MCF 10A (cell line): ENCODE measurements around the gene REM1. TPM values are rescaled to one million over a fixed set of nuclear protein-coding genes. Genes with fewer than 3 reads are reported as not detected.

ENCODE experiments used
- BruUV-seq: library from RNA; stranded (reverse); fragments of 400-500 nt; replicated peaks from 2 replicates; lab custom pipeline; 2021; lab: Mats Ljungman, UMichigan
- CTCF ChIA-PET: fragments of 300-600 bp; sonication (Branson Sonifier 250); formaldehyde crosslinking; extraction: SDS; loops from one replicate; lab custom pipeline; 2021; ENCODE audit warnings: antibody characterized with exemption, inconsistent platforms; lab: Yijun Ruan, JAX
- POLR2A ChIA-PET: fragments of 300-600, 350-650 bp; sonication (Branson Sonifier 250); formaldehyde crosslinking; extraction: SDS; loops from one replicate; lab custom pipeline; 2020; ENCODE audit warnings: antibody characterized with exemption, inconsistent platforms; lab: Yijun Ruan, JAX
- DNase-seq: peaks from one replicate; pipeline ENCODE4 v3.0.0-alpha.2; 2018; ENCODE audit not compliant: unreplicated experiment
- H3K27ac Mint-ChIP-seq: one replicate; pipeline ENCODE4 v1.8.0; 2022; ENCODE audit warnings: mild to moderate bottlenecking, low read depth, mixed read lengths; ENCODE audit not compliant: unreplicated experiment
- H3K27me3 Mint-ChIP-seq: one replicate; pipeline ENCODE4 v1.8.0; 2022; ENCODE audit warnings: mixed read lengths; ENCODE audit not compliant: insufficient read depth, unreplicated experiment
- H3K36me3 Mint-ChIP-seq: one replicate; pipeline ENCODE4 v1.8.0; 2022; ENCODE audit warnings: mild to moderate bottlenecking, moderate library complexity, mixed read lengths; ENCODE audit not compliant: insufficient read depth, unreplicated experiment
- H3K4me1 Mint-ChIP-seq: one replicate; pipeline ENCODE4 v1.8.0; 2022; ENCODE audit warnings: mixed read lengths; ENCODE audit not compliant: insufficient read depth, unreplicated experiment
- H3K4me3 Mint-ChIP-seq: one replicate; pipeline ENCODE4 v1.8.0; 2022; ENCODE audit warnings: mild to moderate bottlenecking, moderate library complexity, mixed read lengths; ENCODE audit not compliant: unreplicated experiment
- H3K9me3 Mint-ChIP-seq: one replicate; pipeline ENCODE4 v1.8.0; 2022; ENCODE audit warnings: mixed read lengths; ENCODE audit not compliant: unreplicated experiment
- intact Hi-C: fragments of 100-400 bp; cut with micrococcal nuclease; formaldehyde crosslinking; loops from 2 replicates; pipeline ENCODE4 v1.14.1; 2022
- total RNA-seq: library from RNA; stranded (reverse); gene quantifications from 2 replicates; pipeline ENCODE4 v1.2.3, GENCODE V29; 2022
- TF ChIP-seq, protein P1 (sequence below): fragments of 200-600 bp; IDR thresholded peaks from one replicate; pipeline ENCODE4 v1.8.0; 2022; ENCODE audit warnings: antibody characterized with exemption, mild to moderate bottlenecking; ENCODE audit not compliant: unreplicated experiment

The REM1 gene
- total RNA-seq, 1 experiment from 2014 or later = not detected

DNA sequence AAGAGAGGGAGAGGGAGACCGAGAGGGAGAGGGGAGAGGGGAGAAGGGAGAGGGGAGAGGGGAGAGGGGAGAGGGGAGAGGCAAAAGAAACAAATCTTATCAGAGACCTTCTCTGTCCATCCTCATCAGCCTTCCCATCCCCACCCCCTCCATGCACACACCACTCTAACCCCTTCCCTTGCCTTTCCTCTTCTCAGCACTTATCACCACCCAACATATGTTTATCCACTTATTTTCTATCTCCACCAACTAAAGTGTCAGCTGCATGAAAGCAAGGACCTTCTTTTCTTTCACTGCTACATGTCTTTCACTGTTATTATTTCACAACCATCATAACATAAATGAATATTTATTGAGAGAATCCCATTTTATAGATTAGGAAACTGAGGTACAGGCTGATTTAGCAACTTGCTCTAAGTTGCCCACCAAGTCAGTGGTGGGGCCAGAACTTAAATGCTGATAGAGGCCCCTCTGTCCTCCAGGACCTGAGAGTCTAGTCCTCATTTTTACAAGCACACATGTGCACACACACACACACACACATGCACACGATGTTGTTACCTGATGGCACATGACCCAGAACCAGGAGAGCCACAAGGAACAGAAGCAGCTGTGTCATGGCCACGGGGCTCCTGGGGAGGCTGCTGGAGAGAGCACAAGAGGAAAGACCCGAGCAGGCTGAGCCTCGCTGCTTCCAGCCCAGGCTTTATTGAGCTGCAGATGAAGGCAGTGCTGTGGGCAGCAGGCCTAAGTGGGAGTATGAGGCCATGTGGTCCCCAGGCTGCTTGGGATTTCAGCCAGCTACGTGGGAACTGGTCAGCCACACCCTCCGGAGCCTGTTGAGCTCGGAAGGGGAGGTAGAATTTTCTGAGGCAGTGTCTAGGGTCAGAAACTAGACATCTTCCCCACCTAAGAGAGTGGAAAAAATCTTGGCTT, 2.4 kb upstream of the REM1 start:
- DNase-seq = no peak
- Mint-ChIP-seq H3K9me3 (no peaks in the 10 kb centered on the region), H3K36me3 (no peaks in the 10 kb centered on the region), H3K27ac (no peak overlapping the region), H3K4me3 (no peak overlapping the region), H3K4me1 (peaks cover 15% of the 10 kb centered on the region), H3K27me3 (peaks cover 9% of the 10 kb centered on the region)
- POLR2A ChIA-PET = interaction anchor here (1.4 kb wide), 1 partner anchor 9 kb away, joined by 4 read pairs; no protein-coding TSS in a partner anchor
- CTCF ChIA-PET = interaction anchor here (0.8 to 6.4 kb wide), 3 partner anchors 13 to 60 kb away, joined by 5 to 54 read pairs (median 33); no protein-coding TSS in a partner anchor
- BruUV-seq = no TSS peak
- TF ChIP-seq, protein P1, sequence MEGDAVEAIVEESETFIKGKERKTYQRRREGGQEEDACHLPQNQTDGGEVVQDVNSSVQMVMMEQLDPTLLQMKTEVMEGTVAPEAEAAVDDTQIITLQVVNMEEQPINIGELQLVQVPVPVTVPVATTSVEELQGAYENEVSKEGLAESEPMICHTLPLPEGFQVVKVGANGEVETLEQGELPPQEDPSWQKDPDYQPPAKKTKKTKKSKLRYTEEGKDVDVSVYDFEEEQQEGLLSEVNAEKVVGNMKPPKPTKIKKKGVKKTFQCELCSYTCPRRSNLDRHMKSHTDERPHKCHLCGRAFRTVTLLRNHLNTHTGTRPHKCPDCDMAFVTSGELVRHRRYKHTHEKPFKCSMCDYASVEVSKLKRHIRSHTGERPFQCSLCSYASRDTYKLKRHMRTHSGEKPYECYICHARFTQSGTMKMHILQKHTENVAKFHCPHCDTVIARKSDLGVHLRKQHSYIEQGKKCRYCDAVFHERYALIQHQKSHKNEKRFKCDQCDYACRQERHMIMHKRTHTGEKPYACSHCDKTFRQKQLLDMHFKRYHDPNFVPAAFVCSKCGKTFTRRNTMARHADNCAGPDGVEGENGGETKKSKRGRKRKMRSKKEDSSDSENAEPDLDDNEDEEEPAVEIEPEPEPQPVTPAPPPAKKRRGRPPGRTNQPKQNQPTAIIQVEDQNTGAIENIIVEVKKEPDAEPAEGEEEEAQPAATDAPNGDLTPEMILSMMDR = no peak
- intact Hi-C loops = no loop called here

DNA sequence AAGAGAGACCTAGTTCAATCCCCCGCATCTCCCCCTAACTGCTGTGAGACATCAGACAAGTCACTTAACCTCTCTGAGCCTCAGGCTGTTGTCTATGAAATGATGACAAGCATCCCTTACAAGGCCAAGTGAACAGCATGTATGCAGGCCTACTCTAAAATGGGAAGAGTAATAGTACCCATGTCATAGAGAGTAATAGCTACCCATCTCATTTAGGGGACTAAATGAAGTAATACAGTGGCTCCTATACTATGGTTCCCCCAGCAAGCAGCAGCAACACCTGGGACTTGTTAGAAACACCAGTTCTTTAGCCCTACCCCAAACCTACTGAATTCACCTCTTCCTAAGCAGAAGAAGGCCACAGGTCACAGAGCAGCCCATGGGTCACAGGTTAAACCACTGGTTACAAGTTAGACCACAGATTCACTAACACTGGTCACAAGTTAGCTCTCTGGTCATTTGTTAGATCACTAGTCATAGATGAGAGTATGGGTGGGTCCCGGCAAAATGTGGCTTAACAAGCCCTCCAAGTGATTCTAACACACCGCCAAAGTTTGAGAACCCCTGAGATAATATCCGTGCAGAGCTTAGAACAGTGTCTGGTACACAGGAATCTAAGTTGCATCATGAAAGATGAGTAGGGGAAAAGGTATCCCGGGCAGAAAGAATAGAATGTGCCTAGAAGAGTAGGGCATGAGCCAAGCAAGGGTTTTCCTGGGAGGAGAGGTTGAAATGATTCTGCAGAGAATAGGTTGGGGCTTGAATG, 1.6 kb upstream of the REM1 start:
- Mint-ChIP-seq H3K4me1 (peaks cover 15% of the 10 kb centered on the region), H3K27ac (no peak overlapping the region), H3K27me3 (peaks cover under 1% of the 10 kb centered on the region), H3K36me3 (no peaks in the 10 kb centered on the region), H3K4me3 (no peak overlapping the region), H3K9me3 (no peaks in the 10 kb centered on the region)
- DNase-seq = no peak
- POLR2A ChIA-PET = interaction anchor here (1.4 kb wide), 1 partner anchor 8 kb away, joined by 4 read pairs; no protein-coding TSS in a partner anchor
- no TSS peak for BruUV-seq
- CTCF ChIA-PET = interaction anchor here (0.8 to 6.4 kb wide), 4 partner anchors 14 to 60 kb away, joined by 4 to 54 read pairs (median 19); no protein-coding TSS in a partner anchor
- intact Hi-C loops = no loop called here
- TF ChIP-seq, protein P1 = no peak

DNA sequence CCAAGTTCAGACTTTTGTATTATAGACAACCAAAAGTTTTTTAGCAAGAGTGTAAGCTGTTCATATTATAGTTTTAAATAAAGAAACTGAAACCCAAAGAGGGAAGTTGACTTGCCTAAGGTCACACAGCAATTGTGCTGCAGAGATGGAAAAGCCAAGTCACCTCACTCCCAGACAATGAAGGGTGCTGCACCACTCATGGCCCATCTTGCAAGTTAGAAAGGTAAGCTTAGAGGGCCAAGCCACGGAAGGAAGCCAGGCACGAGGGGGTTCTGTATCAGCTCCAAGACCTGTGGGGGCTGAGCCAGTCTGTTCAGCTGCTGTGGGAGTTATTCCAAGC, 1.0 kb upstream of the REM1 start:
- Mint-ChIP-seq H3K36me3 (no peaks in the 10 kb centered on the region), H3K4me3 (no peak overlapping the region), H3K4me1 (peaks cover 15% of the 10 kb centered on the region), H3K9me3 (no peaks in the 10 kb centered on the region), H3K27me3 (no peaks in the 10 kb centered on the region), H3K27ac (no peak overlapping the region)
- no peak for DNase-seq
- no TSS peak for BruUV-seq
- intact Hi-C loops = no loop called here
- TF ChIP-seq, protein P1 = no peak
- CTCF ChIA-PET = interaction anchor here (0.8 to 6.4 kb wide), 4 partner anchors 14 to 139 kb away, joined by 3 to 54 read pairs (median 18); no protein-coding TSS in a partner anchor
- POLR2A ChIA-PET = interaction anchor here (0.8 kb wide), 1 partner anchor 69 kb away, joined by 4 read pairs; no protein-coding TSS in a partner anchor
